Astrocyte (in vitro differentiated cells and primary cell): ENCODE results near the gene RPS6KB1. TPM values are rescaled to one million over a fixed set of nuclear protein-coding genes. Genes with fewer than 3 reads are reported as not detected.

Experiments
- DNase-seq: peaks from one replicate; pipeline ENCODE4 v3.0.0-alpha.2; 2010; ENCODE audit warnings: low read depth
- FAIRE-seq: peaks from 2 replicates; lab custom pipeline; 2011; peaks lifted over from hg19 to GRCh38; lab: Jason Lieb, UNC
- H2AFZ ChIP-seq: 2 replicates; pipeline ENCODE4 v1.6.0; 2012; ENCODE audit warnings: low read depth, low read length, inconsistent platforms
- H3K27ac ChIP-seq: 2 replicates; pipeline ENCODE4 v1.5.1; 2011; ENCODE audit warnings: low read depth, low read length, inconsistent platforms
- H3K27me3 ChIP-seq: 2 replicates; pipeline ENCODE4 v1.6.0; 2011; ENCODE audit warnings: low read length, inconsistent platforms; ENCODE audit not compliant: insufficient read depth
- H3K36me3 ChIP-seq: 2 replicates; pipeline ENCODE4 v1.5.1; 2011; ENCODE audit warnings: low read length, inconsistent platforms; ENCODE audit not compliant: insufficient read depth
- H3K4me1 ChIP-seq: 2 replicates; pipeline ENCODE4 v1.5.1; 2011; ENCODE audit warnings: low read length, inconsistent platforms; ENCODE audit not compliant: insufficient read depth
- H3K4me2 ChIP-seq: 2 replicates; pipeline ENCODE4 v1.6.0; 2012; ENCODE audit warnings: low read length, inconsistent platforms
- H3K4me3 ChIP-seq: 2 replicates; pipeline ENCODE4 v1.5.1; 2011; ENCODE audit warnings: low read depth, mild to moderate bottlenecking, low read length, inconsistent platforms; ENCODE audit not compliant: insufficient read depth
- H3K79me2 ChIP-seq: 2 replicates; pipeline ENCODE4 v1.6.0; 2012; ENCODE audit warnings: mild to moderate bottlenecking, low read length, inconsistent platforms; ENCODE audit not compliant: insufficient read depth
- H3K9ac ChIP-seq: 2 replicates; pipeline ENCODE4 v1.6.0; 2012; ENCODE audit warnings: mild to moderate bottlenecking, low read length, inconsistent platforms
- H3K9me3 ChIP-seq: 2 replicates; pipeline ENCODE4 v1.5.1; 2012; ENCODE audit warnings: low read depth, mild to moderate bottlenecking, low read length, inconsistent platforms; ENCODE audit not compliant: insufficient read depth
- H4K20me1 ChIP-seq: 2 replicates; pipeline ENCODE4 v1.6.0; 2012; ENCODE audit warnings: low read length, inconsistent platforms; ENCODE audit not compliant: insufficient read depth
- H3K27ac Mint-ChIP-seq: one replicate; pipeline ENCODE4 v1.8.0; 2021; ENCODE audit warnings: mild to moderate bottlenecking, mixed read lengths; ENCODE audit not compliant: unreplicated experiment
- H3K27me3 Mint-ChIP-seq: one replicate; pipeline ENCODE4 v1.8.0; 2021; ENCODE audit warnings: low read depth, mixed read lengths; ENCODE audit not compliant: unreplicated experiment
- H3K36me3 Mint-ChIP-seq: one replicate; pipeline ENCODE4 v1.8.0; 2021; ENCODE audit warnings: low read depth, mixed read lengths; ENCODE audit not compliant: unreplicated experiment
- H3K4me1 Mint-ChIP-seq: one replicate; pipeline ENCODE4 v1.8.0; 2021; ENCODE audit warnings: low read depth, mixed read lengths; ENCODE audit not compliant: unreplicated experiment
- H3K4me3 Mint-ChIP-seq: one replicate; pipeline ENCODE4 v1.8.0; 2021; ENCODE audit warnings: mild to moderate bottlenecking, moderate library complexity, mixed read lengths; ENCODE audit not compliant: unreplicated experiment
- H3K9me3 Mint-ChIP-seq: one replicate; pipeline ENCODE4 v1.8.0; 2021; ENCODE audit warnings: mild to moderate bottlenecking, mixed read lengths; ENCODE audit not compliant: unreplicated experiment
- CTCF ChIP-seq: IDR thresholded peaks from 2 replicates; pipeline ENCODE4 v1.5.1; 2011; ENCODE audit warnings: low read depth, mild to moderate bottlenecking, inconsistent platforms, low read length, moderate library complexity; ENCODE audit not compliant: insufficient read depth
- EZH2 ChIP-seq: IDR thresholded peaks from 2 replicates; pipeline ENCODE4 v1.6.1; 2012; ENCODE audit warnings: mild to moderate bottlenecking, low read length, inconsistent platforms; ENCODE audit not compliant: insufficient read depth
- total RNA-seq: library from RNA; stranded (reverse); gene quantifications from 2 replicates; pipeline ENCODE4 v1.2.1, GENCODE V29; 2021

Gene RPS6KB1
- total RNA-seq, 1 donor from 2014 or later = 33.4 TPM

GRCh38 chr17:59858167-59858816, 34.6 kb upstream of the RPS6KB1 start:
- no peak for FAIRE-seq
- Histone ChIP-seq H3K4me1 (peaks cover 7% of the 10 kb centered on the region), H3K9ac (no peak overlapping the region), H3K9me3 (no peaks in the 10 kb centered on the region), H4K20me1 (no peaks in the 10 kb centered on the region), H3K79me2 (no peaks in the 10 kb centered on the region), H3K27me3 (no peaks in the 10 kb centered on the region), H3K36me3 (no peaks in the 10 kb centered on the region), H3K4me3 (no peak overlapping the region), H3K4me2 (no peak overlapping the region), H2AFZ (no peak overlapping the region), H3K27ac (no peak overlapping the region)
- no peaks in the 10 kb centered on the region for H3K9me3 Mint-ChIP-seq
- peak overlapping the region; percentile 5 for H3K27ac Mint-ChIP-seq
- TF ChIP-seq CTCF (no peak), EZH2 (no peak)
- DNase-seq = peak; percentile 23
- H3K4me1 Mint-ChIP-seq = peaks cover 19% of the 10 kb centered on the region
- H3K36me3 Mint-ChIP-seq = no peaks in the 10 kb centered on the region
- H3K27me3 Mint-ChIP-seq = no peaks in the 10 kb centered on the region
- no peak overlapping the region for H3K4me3 Mint-ChIP-seq

GRCh38 chr17:59858932-59859331, 34.0 kb upstream of the RPS6KB1 start:
- TF ChIP-seq CTCF = no peak
- TF ChIP-seq EZH2 = no peak
- H3K79me2 ChIP-seq = no peaks in the 10 kb centered on the region
- H3K27ac Mint-ChIP-seq = peak overlapping the region; percentile 47

GRCh38 chr17:59859444-59860025, 33.4 kb upstream of the RPS6KB1 start:
- H3K4me1 Mint-ChIP-seq = peaks cover 16% of the 10 kb centered on the region
- FAIRE-seq = peak; percentile 45

More at GRCh38 chr17:59858932-59859331, 34.0 kb upstream of the RPS6KB1 start:
- Mint-ChIP-seq H3K27me3 (no peaks in the 10 kb centered on the region), H3K36me3 (no peaks in the 10 kb centered on the region), H3K4me1 (peaks cover 16% of the 10 kb centered on the region), H3K4me3 (no peak overlapping the region), H3K9me3 (no peaks in the 10 kb centered on the region)
- no peak overlapping the region for H3K4me3 ChIP-seq
- FAIRE-seq (no peak), DNase-seq (no peak)
- no peak overlapping the region for H3K27ac ChIP-seq
- no peaks in the 10 kb centered on the region for H3K9me3 ChIP-seq
- no peak overlapping the region for H3K4me2 ChIP-seq
- H4K20me1 ChIP-seq = no peaks in the 10 kb centered on the region
- no peaks in the 10 kb centered on the region for H3K36me3 ChIP-seq
- peaks cover under 1% of the 10 kb centered on the region for H3K4me1 ChIP-seq
- H3K27me3 ChIP-seq = no peaks in the 10 kb centered on the region
- H3K9ac ChIP-seq = no peak overlapping the region
- no peak overlapping the region for H2AFZ ChIP-seq

More at GRCh38 chr17:59859444-59860025, 33.4 kb upstream of the RPS6KB1 start:
- H3K27ac ChIP-seq = no peak overlapping the region
- H3K9ac ChIP-seq = no peak overlapping the region
- Mint-ChIP-seq H3K36me3 (no peaks in the 10 kb centered on the region), H3K4me3 (no peak overlapping the region), H3K9me3 (no peaks in the 10 kb centered on the region), H3K27me3 (no peaks in the 10 kb centered on the region), H3K27ac (peak overlapping the region; percentile 47)
- H3K9me3 ChIP-seq = no peaks in the 10 kb centered on the region
- no peaks in the 10 kb centered on the region for H3K4me1 ChIP-seq
- no peak overlapping the region for H3K4me2 ChIP-seq
- no peaks in the 10 kb centered on the region for H4K20me1 ChIP-seq
- no peaks in the 10 kb centered on the region for H3K79me2 ChIP-seq
- TF ChIP-seq EZH2 (no peak), CTCF (peak; percentile 59)
- H2AFZ ChIP-seq = no peak overlapping the region
- no peaks in the 10 kb centered on the region for H3K27me3 ChIP-seq
- no peak overlapping the region for H3K4me3 ChIP-seq
- H3K36me3 ChIP-seq = no peaks in the 10 kb centered on the region
- peak; percentile 45 for DNase-seq
